Ishikawa (cell line): Measurements from ENCODE around the gene MTG2.

ENCODE experiments used
- CEBPB ChIP-seq: IDR thresholded peaks from 2 replicates; pipeline ENCODE4 v1.6.1; 2012
- CREB1 ChIP-seq: IDR thresholded peaks from 2 replicates; pipeline ENCODE4 v1.6.1; 2012; ENCODE audit warnings: low read depth
- EGR1 ChIP-seq: IDR thresholded peaks from 2 replicates; pipeline ENCODE4 v1.6.1; 2012
- EP300 ChIP-seq: IDR thresholded peaks from 2 replicates; pipeline ENCODE4 v1.6.1; 2012; ENCODE audit warnings: borderline replicate concordance
- FOXM1 ChIP-seq: IDR thresholded peaks from 2 replicates; pipeline ENCODE4 v1.6.1; 2012; ENCODE audit warnings: low read depth, borderline replicate concordance
- NFIC ChIP-seq: IDR thresholded peaks from 2 replicates; pipeline ENCODE4 v1.6.1; 2012
- RAD21 ChIP-seq: IDR thresholded peaks from 2 replicates; pipeline ENCODE4 v1.6.1; 2012; ENCODE audit warnings: low read depth
- TAF1 ChIP-seq: IDR thresholded peaks from 2 replicates; pipeline ENCODE4 v1.6.1; 2012; ENCODE audit warnings: low read depth, mild to moderate bottlenecking
- TCF12 ChIP-seq: IDR thresholded peaks from 2 replicates; pipeline ENCODE4 v1.6.1; 2012; ENCODE audit warnings: low read depth
- TEAD4 ChIP-seq: IDR thresholded peaks from 2 replicates; pipeline ENCODE4 v1.6.1; 2012
- YY1 ChIP-seq: IDR thresholded peaks from 2 replicates; pipeline ENCODE4 v1.6.1; 2012; ENCODE audit warnings: low read depth
- ZBTB7A ChIP-seq: IDR thresholded peaks from 2 replicates; pipeline ENCODE4 v1.6.1; 2012; ENCODE audit warnings: low read depth
- TF ChIP-seq, protein P1 (sequence below): IDR thresholded peaks from 2 replicates; pipeline ENCODE4 v1.6.1; 2012
- TF ChIP-seq, protein P2 (sequence below): IDR thresholded peaks from 2 replicates; pipeline ENCODE4 v1.6.1; 2012; ENCODE audit warnings: low read depth, mild to moderate bottlenecking
- TF ChIP-seq, protein P3 (sequence below): IDR thresholded peaks from 2 replicates; pipeline ENCODE4 v1.6.1; 2012

MTG2 gene

GRCh38 chr20:62147125-62147524, 35.7 kb upstream of the MTG2 start:
- TF ChIP-seq RAD21 (no peak), CEBPB (no peak), TCF12 (no peak), TAF1 (no peak), FOXM1 (no peak), EP300 (no peak), CREB1 (no peak), YY1 (no peak), EGR1 (no peak), ZBTB7A (no peak), TEAD4 (no peak), NFIC (no peak)
- TF ChIP-seq, protein P1, sequence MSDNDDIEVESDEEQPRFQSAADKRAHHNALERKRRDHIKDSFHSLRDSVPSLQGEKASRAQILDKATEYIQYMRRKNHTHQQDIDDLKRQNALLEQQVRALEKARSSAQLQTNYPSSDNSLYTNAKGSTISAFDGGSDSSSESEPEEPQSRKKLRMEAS: no peak
- TF ChIP-seq, protein P2, sequence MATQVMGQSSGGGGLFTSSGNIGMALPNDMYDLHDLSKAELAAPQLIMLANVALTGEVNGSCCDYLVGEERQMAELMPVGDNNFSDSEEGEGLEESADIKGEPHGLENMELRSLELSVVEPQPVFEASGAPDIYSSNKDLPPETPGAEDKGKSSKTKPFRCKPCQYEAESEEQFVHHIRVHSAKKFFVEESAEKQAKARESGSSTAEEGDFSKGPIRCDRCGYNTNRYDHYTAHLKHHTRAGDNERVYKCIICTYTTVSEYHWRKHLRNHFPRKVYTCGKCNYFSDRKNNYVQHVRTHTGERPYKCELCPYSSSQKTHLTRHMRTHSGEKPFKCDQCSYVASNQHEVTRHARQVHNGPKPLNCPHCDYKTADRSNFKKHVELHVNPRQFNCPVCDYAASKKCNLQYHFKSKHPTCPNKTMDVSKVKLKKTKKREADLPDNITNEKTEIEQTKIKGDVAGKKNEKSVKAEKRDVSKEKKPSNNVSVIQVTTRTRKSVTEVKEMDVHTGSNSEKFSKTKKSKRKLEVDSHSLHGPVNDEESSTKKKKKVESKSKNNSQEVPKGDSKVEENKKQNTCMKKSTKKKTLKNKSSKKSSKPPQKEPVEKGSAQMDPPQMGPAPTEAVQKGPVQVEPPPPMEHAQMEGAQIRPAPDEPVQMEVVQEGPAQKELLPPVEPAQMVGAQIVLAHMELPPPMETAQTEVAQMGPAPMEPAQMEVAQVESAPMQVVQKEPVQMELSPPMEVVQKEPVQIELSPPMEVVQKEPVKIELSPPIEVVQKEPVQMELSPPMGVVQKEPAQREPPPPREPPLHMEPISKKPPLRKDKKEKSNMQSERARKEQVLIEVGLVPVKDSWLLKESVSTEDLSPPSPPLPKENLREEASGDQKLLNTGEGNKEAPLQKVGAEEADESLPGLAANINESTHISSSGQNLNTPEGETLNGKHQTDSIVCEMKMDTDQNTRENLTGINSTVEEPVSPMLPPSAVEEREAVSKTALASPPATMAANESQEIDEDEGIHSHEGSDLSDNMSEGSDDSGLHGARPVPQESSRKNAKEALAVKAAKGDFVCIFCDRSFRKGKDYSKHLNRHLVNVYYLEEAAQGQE: no peak
- TF ChIP-seq, protein P3, sequence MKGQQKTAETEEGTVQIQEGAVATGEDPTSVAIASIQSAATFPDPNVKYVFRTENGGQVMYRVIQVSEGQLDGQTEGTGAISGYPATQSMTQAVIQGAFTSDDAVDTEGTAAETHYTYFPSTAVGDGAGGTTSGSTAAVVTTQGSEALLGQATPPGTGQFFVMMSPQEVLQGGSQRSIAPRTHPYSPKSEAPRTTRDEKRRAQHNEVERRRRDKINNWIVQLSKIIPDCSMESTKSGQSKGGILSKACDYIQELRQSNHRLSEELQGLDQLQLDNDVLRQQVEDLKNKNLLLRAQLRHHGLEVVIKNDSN: no peak

DNA sequence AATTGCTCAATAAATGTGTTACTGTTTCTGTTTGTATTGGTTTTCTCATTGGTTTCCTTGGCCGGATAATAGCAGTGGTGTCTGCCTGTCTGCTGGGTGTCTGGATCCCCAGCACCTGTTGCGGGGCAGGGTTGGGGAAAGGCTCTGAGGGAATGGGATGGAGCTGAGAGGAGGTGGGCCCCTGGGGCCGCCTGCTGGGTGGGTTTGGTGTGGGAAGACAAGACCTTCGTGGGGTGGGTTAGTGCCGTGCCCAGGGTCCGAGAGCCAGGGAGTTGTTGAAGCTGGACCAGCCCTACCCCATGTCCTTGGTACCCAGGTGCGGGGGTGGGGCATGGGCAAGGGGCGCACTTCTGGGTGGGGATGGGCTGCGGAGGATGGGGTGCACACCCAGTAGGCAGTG, 35.3 kb upstream of the MTG2 start:
- TF ChIP-seq ZBTB7A (no peak), EP300 (no peak), FOXM1 (no peak), EGR1 (no peak), TAF1 (no peak), RAD21 (no peak), CEBPB (no peak), YY1 (no peak), CREB1 (no peak)
- TF ChIP-seq, protein P3: no peak

DNA sequence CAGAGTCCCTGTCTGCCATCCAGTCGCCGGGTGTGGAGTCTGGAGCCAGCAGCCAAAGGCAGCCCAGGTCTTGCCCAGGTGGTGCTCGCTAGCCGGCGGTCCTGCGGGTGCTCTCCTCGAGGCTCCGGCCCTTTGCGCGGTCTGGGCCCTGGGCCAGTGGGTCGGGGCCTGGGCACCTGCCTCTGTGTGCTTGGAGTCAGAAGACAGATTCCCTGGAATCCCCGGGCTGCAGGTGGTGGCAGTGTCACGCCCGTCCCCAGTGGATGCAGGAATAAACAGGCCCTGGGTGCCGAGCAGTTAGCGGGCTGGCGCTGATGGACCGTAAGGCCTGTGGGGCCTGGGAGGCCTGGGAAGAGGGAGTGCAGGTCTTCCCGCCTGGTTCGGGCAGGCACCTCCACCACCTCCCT, 33.9 kb upstream of the MTG2 start:
- no peak for TF ChIP-seq TEAD4
- TF ChIP-seq FOXM1: no peak
- TF ChIP-seq RAD21: no peak
- TF ChIP-seq NFIC: no peak
- TF ChIP-seq, protein P3: no peak
- TF ChIP-seq ZBTB7A: no peak
- TF ChIP-seq YY1: no peak
- no peak for TF ChIP-seq EGR1
- TF ChIP-seq TCF12: no peak
- TF ChIP-seq TAF1: no peak
- TF ChIP-seq, protein P2: no peak
- no peak for TF ChIP-seq CEBPB
- no peak for TF ChIP-seq CREB1
- TF ChIP-seq EP300: no peak
- TF ChIP-seq, protein P1: no peak

GRCh38 chr20:62149532-62150309, 33.1 kb upstream of the MTG2 start:
- TF ChIP-seq TAF1 (no peak), RAD21 (no peak), CEBPB (no peak), EGR1 (no peak), TCF12 (no peak), FOXM1 (no peak)

DNA sequence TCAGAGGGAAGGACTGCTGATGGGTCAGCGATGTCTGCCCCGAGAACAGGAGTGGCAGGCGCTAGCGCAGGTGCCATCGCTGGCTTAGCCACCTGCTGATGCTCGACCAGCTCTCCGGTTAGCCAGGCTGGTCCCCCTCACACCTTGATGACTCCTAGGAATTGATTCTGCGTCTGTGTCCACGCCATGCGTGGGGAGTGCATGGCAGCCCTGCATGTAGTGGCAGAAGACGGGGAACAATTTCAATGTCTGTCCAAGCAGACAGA, 32.6 kb upstream of the MTG2 start:
- TF ChIP-seq TEAD4: no peak
- no peak for TF ChIP-seq NFIC
- TF ChIP-seq YY1: no peak

DNA sequence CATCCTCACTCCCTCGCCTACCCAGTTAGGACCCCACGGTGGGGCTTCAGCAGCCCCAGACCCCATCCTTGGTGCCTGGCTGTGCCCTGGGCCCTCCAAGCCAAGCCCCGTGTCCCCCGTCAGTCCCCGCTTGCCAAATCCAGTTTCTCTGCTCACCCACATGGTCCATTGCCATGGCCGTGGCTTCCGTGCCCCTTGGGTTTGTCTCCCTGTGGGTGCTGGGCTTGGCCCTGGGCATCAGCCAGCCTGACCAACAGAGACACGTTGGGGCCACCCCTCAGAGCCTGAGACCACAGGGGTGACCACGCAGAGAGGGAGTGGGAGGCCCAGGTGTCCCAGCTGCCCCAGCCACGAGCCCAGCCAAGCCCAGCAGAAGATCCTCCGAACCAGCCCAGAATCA, 31.6 kb upstream of the MTG2 start:
- TF ChIP-seq YY1 (no peak), RAD21 (no peak)
